Measurements from ENCODE around the gene ACBD6. TPM values are rescaled to one million over a fixed set of nuclear protein-coding genes. Genes with fewer than 3 reads are reported as not detected.
A peak's percentile ranks its signal among the peaks of the same experiment; 100 is the strongest.

Gene ACBD6
- total and polyA plus RNA-seq, 8 donors: 8.9 to 48.8 (median 37.7) TPM

DNA sequence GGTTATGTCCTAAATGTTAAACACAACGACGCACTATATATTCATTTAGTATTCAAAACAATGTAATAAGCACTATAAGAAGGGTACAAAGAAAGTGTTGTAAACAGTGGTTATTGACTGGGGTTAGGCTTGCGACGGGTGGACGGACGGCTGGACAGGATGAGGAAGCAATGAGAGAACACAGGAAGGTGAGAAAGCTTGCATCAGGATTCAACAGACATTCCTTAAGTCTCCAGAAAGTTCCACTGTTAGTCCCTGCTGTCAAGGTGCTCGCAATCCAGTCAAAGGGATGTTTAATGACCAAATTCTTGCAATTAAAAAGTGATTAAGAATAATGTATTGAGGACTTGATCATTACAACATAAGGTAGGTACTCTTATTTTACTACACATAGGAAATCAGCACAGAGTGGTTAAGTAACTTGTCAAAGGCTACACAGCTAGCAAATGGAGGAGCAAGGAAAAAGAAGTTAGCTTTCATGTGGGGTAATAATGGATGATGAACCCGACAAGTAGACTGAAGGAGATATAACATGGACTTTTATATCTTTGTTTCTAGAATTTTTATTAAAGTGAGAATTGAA lies 994 bp upstream of the ACBD6 start:
- H3K27ac ChIP-seq: peak overlapping the region in 4 of 5 donors; percentile 85 to 94 (median 90)
- peaks cover 12 to 41% (median 28%) of the 10 kb centered on the region in 4 donors for H3K4me1 ChIP-seq
- H3K27me3 ChIP-seq: no peaks in the 10 kb centered on the region
- peak overlapping the region; percentile 82 to 89 (median 86) for H3K4me3 ChIP-seq
- TF ChIP-seq POLR2AphosphoS5 (IDR thresholded peaks at IDR 0.05) (no peak), EP300 (IDR thresholded peaks at IDR 0.05) (no peak), POLR2A (IDR thresholded peaks at IDR 0.05) (no peak)
- TF ChIP-seq, protein P1, sequence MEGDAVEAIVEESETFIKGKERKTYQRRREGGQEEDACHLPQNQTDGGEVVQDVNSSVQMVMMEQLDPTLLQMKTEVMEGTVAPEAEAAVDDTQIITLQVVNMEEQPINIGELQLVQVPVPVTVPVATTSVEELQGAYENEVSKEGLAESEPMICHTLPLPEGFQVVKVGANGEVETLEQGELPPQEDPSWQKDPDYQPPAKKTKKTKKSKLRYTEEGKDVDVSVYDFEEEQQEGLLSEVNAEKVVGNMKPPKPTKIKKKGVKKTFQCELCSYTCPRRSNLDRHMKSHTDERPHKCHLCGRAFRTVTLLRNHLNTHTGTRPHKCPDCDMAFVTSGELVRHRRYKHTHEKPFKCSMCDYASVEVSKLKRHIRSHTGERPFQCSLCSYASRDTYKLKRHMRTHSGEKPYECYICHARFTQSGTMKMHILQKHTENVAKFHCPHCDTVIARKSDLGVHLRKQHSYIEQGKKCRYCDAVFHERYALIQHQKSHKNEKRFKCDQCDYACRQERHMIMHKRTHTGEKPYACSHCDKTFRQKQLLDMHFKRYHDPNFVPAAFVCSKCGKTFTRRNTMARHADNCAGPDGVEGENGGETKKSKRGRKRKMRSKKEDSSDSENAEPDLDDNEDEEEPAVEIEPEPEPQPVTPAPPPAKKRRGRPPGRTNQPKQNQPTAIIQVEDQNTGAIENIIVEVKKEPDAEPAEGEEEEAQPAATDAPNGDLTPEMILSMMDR (IDR thresholded peaks at IDR 0.05): no peak
- H3K36me3 ChIP-seq: peaks cover 0 to 2% (median 0%) of the 10 kb centered on the region in 4 donors
- DNase-seq: peak in 1 of 2 donors; percentile 29
- no peaks in the 10 kb centered on the region for H3K9me3 ChIP-seq
- WGBS, 5 donors: 18 to 22% (median 21%) methylated on average over 8 of the region's 8 CpGs
- intact Hi-C loops (cut with DNase I; ENCODE audit: low total_unique reads): no loop called here

DNA sequence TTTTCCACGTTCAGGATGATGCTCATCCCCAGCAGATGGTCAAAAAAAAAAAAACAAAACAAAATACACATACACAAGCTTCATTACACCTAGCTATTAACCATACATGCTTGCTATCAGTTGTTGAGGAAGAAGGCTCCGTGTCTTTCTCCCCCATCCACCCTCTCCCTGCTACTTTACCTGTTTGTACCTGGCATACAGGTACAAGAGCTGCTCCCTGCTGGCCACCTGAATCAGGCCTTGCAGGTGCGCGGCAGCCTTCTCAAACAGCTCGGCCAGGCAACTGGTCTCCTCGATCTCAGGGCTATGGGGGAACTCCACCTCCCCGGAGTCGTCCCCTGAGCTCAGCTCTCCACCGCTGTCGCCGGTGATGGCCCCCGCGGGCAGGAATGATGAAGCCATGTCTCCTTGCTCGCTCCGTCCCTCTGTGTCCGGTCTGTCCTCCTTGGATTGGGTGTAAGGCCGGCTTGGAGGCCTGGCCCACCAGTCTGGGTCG lies 464 bp downstream of the ACBD6 start:
- intact Hi-C loops (cut with DNase I; ENCODE audit: low total_unique reads): no loop called here
- no peaks in the 10 kb centered on the region for H3K9me3 ChIP-seq
- DNase-seq: no peak
- TF ChIP-seq EP300 (IDR thresholded peaks at IDR 0.05) (peak; percentile 7), POLR2A (IDR thresholded peaks at IDR 0.05) (no peak), POLR2AphosphoS5 (IDR thresholded peaks at IDR 0.05) (no peak)
- TF ChIP-seq, protein P1 (IDR thresholded peaks at IDR 0.05): no peak
- peak overlapping the region; percentile 82 to 89 (median 86) for H3K4me3 ChIP-seq
- peak overlapping the region; percentile 85 to 95 (median 91) for H3K27ac ChIP-seq
- peaks cover 12 to 41% (median 26%) of the 10 kb centered on the region in 4 donors for H3K4me1 ChIP-seq
- 0 to 2% (median 0%) methylated on average over 2 to 18 of the region's 18 CpGs for WGBS, 5 donors
- H3K27me3 ChIP-seq: no peaks in the 10 kb centered on the region
- H3K36me3 ChIP-seq: peaks cover 0 to 5% (median 0%) of the 10 kb centered on the region in 4 donors

DNA sequence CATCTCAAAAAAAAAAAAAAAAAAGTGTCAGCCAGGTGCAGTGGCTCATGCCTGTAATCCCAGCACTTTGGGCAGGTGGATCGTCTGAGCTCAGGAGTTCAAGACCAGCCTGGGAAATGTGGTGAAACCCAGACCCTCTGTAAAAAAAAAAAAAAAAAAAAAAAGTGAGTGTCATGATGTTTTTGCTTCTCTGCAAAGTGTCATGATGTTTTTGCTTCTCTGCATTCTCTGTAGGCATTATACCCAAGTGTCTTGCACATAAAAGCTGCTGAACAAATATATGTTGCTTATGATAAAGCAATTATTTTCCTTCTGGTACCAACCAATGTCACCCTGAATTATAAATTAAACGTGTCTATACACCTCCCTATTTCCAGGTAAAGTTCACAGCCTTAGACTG lies 1.7 kb downstream of the ACBD6 start:
- Histone ChIP-seq H3K27ac (no peak overlapping the region), H3K4me3 (peak overlapping the region in 1 of 4 donors; percentile 87)
- 61 to 74% (median 68%) methylated on average over 2 of the region's 2 CpGs for WGBS, 5 donors

DNA sequence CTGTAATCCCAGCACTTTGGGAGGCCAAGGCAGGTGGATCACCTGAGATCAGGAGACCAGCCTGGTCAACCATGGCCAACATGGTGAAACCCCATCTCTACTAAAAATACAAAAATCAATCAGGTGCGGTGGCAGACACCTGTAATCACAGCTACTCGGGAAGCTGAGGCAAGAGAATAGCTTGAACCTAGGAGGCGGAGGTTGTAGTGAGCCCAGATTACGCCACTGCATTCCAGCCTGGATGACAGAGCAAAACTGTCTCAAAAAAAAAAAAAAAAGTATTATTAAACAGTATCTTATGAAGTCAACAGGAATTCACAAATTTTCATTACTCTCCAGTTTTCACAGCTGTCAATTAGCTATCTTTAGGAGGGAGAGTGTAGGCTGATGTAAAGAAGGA lies 3.8 kb downstream of the ACBD6 start:
- no peaks in the 10 kb centered on the region for H3K27me3 ChIP-seq
- H3K9me3 ChIP-seq: no peaks in the 10 kb centered on the region
- H3K36me3 ChIP-seq: peaks cover 0 to 20% (median 13%) of the 10 kb centered on the region in 4 donors
- H3K4me3 ChIP-seq: no peak overlapping the region
- peaks cover 12 to 49% (median 24%) of the 10 kb centered on the region in 4 donors for H3K4me1 ChIP-seq
- TF ChIP-seq POLR2A (IDR thresholded peaks at IDR 0.05) (no peak), EP300 (IDR thresholded peaks at IDR 0.05) (no peak), POLR2AphosphoS5 (IDR thresholded peaks at IDR 0.05) (no peak)
- TF ChIP-seq, protein P1 (IDR thresholded peaks at IDR 0.05): no peak
- intact Hi-C loops (cut with DNase I; ENCODE audit: low total_unique reads): no loop called here
- H3K27ac ChIP-seq: no peak overlapping the region
- DNase-seq: no peak
- WGBS, 5 donors: 95 to 99% (median 97%) methylated on average over 4 of the region's 4 CpGs

More for the DNA sequence above, 1.7 kb downstream of the ACBD6 start:
- peaks cover 0 to 5% (median 0%) of the 10 kb centered on the region in 4 donors for H3K36me3 ChIP-seq
- no peak for DNase-seq
- peaks cover 12 to 48% (median 26%) of the 10 kb centered on the region in 4 donors for H3K4me1 ChIP-seq
- no peak for TF ChIP-seq POLR2AphosphoS5 (IDR thresholded peaks at IDR 0.05)
- no peak for TF ChIP-seq EP300 (IDR thresholded peaks at IDR 0.05)
- TF ChIP-seq POLR2A (IDR thresholded peaks at IDR 0.05): no peak
- TF ChIP-seq, protein P1 (IDR thresholded peaks at IDR 0.05): no peak
- H3K27me3 ChIP-seq: no peaks in the 10 kb centered on the region
- intact Hi-C loops (cut with DNase I; ENCODE audit: low total_unique reads): no loop called here
- no peaks in the 10 kb centered on the region for H3K9me3 ChIP-seq

Data from stomach (tissue), 9 donors.